HG03342 (cell line): ENCODE measurements around the gene NFIC.

ENCODE experiments used
- ATAC-seq: cut with Tn5 transposase; IDR thresholded peaks from one replicate; pipeline ENCODE4 v1.9.1; 2021; ENCODE audit warnings: mild to moderate bottlenecking, moderate library complexity; ENCODE audit not compliant: unreplicated experiment

NFIC gene

DNA sequence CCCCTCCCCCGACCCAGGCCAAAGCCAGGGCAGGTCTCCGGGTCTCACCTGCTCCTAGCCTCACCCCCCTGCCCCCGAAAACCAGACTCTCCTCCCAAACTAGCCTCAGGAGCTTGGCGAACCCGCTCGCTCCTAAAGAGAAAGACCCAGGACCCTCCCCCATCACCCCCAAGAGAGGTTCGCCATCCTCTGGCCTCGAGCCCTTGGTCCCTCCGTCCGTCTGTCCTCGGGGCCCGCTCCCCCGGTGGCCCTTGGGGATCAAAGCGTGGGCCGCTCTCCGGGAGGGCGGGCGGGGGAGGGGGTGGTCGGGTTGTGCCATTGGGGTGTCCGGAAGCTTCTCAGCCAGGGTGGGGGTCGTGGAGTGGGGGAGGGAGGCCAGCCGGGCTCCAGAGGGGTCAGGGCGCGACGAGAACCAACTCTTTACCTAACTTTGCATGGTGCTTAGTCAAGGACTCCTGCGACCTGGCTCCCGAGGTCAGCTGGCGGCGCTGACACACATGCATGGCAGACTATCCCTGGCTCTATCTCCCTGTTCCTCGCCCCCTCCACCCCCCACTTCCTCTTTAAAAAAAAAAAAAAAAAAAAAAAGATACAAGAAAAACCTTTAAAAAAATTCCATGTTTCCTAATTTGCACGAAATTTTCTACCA is 98.3 kb downstream of the NFIC start:
- ATAC-seq = no peak

DNA sequence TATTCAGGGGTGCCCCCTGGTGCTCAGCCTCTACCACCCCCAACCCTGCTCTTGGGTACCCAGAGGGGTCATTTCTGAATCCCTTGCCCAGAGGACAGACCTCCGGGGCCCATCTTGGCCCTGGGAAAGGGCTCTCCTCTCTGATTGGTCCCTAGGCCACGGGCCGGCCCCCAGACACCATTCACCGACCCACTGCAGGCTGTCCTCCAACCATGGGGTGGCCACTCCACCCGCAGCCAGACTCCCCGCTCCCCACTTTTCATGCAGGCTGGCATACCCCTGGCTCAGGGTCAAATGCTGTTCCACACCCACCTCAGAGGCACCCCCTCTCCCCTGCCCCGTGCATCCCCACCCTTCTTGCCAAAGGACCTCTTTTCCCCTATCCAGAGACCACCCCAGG is 99.2 kb downstream of the NFIC start:
- ATAC-seq = no peak

DNA sequence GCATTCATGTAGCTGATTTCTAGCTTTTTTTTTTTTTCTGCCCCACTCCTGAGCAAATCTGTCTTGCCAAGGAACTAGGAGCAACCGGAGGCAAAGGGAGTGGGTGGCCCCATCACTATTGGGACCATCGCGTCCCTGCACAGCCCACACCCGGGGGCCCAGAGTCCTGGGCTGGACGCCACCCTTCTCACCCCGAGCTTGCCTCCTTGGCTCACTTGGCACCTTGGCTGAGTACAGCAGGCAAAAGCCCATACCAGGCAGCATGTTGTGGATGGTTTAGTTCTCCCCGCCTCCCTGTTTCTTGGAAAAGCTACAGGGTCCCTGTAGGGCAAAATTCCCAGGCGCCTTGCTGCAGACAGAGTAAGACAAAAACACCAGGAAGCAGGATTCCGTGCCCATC is 100.3 kb downstream of the NFIC start:
- no peak for ATAC-seq

DNA sequence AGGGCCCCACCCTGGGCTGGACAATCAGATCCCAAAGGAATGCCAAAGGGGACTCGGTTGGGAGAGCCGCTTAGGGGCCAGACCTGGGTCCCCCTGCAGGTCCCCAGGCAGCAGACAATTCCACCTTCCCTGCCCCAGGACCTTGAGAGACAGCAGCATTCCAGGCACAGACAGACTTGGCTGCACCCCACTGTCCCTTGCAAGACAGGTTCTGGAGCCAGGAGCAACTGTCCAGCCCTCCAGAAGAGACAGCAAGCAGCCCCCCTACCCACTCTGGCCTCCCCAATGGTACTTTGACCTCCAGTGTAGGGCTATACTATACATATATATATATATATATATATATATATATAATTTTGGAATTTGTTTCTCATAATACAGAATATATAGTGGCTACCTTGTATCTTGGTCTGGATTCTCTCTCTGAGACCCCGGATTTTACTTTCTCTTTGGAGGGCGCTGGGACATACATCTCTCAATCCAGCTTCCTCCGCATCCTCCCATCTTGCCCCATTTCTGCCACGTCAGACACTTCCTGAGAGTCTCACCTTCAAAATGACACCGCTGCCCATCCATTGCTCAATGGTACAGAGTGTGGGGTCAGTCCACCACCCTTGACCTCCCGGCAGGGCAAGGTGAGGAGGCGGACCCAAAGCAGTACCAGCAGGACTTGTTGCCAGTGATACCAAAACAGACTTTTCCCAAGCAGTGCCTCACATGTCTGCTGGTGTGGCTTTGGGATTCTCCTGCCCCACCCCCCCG is 101.2 kb downstream of the NFIC start:
- ATAC-seq = no peak

DNA sequence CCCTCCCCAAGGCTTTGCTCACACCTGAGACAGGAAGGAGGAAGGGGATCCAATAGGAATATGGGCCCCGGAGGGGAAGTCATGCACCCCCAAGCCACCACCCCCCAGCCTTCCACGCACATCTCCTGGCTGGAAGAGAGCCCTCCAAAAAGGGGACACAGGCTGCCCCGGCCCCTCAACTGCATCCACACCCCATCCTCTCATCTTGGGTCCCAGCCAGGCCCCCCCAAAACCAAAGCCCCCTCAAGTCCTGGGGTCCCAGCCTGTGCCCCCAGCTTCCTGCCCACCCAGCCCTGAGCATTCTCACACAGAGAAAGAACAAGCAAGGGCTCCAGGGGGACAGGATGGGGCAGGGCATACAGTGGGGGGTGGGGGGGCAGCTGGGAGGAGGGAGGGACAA is 101.8 kb downstream of the NFIC start:
- no peak for ATAC-seq

DNA sequence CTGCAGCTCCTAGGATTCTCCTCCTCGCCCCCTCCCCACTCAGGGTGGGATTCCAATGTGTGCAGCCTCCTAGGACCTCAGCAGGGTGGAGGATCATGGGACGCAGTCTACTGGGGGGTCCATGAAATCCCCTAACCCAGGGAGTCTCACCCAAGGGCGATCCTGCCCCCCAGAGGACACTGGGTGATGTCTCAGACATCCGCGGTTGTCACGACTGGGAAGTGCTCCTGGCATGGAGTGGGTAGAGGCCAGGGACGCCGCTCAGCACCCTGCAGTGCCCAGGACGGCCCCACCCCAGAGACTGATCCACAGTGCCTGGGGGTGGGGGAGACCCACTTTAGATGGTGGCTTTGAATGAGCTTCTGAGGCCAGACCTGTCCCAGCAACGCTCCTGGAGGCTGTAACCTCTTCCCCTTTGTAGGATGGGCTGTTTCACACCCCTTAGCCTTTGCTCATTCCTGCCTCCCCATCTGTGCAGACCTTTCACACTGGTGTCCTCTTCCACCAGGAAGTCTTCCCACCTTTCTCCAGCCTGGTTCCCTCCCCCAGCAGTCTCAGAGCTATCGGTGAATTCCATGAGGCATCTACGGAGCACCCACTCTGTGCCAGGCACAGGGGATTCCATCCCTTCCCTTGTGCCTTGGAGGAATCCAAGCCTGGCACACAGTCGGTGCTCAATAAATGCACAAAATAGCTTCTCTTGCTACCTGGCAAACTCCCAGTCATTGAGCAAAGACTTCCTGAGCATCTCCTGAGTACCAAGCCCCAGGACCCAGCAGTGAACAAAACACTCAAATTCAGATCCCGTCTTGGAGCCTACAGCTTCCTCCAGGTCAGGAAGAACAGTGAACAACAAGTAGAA is 103.5 kb downstream of the NFIC start:
- no peak for ATAC-seq

DNA sequence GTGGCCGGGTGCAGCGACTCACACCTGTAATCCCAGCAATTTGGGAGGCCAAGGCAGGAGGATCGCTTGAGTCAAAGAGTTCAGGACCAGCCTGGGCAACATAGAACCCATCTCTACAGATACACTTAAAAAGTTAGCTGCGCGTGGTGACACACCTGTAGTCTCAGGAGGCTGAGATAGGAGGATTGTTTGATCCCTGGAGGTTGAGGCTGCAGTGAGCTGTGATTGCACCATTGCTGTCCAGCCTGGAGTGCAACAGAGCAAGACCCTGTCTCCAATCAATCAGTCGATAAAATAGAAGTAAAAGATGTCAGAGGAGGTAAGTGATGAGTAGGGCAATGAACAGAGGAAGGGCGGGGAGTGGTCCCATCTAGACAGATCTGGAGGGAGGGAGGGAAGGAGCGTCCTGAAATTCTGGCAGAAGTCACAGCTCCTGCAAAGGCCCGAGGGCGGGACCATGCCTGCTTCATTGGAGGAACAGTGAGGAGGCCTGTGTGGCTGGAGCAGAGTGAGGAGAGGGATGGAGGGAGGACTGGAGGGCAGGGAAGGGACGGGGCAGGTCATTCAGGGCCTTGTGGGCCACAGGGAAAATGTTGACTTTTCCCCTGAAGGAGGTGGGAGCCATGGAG is 104.2 kb downstream of the NFIC start:
- no peak for ATAC-seq

DNA sequence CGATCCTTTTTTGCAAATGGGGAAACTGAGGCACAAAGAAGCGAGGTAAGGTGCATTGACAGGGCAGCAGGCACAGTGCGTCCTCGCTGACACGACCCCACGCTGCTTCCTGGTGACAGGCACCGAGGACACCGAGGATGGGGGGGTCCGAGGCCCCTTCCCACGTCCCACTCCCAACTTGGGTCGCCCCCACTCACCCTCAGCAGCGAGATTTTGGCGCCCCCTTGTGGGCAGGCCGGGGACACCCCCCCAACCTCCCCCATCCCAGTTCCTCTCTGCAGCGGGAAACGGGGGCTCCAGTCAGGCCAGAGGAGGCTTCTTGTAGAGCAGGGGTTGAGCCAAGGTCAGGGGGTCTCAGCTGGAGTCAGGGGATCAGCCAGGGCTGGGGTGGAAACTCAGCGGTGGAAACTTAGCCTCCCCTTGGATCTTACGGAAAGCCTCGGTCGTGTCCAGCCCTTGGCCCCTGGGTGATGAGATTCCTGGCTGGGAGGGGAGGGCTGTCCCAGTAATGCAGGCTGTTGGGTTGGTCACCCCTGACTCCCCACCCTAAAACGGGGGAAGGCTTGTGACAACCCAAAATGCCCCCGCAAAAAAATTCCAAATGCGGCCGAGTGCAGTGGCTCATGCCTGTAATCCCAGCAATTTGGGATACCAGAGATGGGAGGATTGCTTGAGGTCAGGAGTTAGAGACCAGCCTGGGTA is 105.7 kb downstream of the NFIC start:
- no peak for ATAC-seq

DNA sequence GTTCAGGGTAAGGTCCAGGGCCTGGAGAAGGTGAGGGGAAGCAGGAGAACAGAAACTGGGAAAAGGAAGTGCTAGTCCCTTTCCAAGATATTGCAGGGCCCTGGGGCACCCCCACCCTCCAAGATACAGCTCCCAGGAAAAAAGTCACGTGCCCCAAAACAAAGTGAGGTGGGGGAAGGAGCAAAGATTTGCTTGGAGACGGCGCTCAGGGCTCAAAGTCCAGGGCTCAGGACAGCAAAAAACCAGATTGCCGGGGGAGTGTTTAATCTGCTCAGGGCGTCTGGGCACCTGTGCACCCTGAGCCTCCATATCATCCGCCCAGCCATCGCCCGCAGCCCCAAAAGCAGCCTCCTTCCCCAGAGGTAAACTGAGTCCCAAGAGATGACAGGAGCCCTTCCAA is 107.6 kb downstream of the NFIC start:
- no peak for ATAC-seq

DNA sequence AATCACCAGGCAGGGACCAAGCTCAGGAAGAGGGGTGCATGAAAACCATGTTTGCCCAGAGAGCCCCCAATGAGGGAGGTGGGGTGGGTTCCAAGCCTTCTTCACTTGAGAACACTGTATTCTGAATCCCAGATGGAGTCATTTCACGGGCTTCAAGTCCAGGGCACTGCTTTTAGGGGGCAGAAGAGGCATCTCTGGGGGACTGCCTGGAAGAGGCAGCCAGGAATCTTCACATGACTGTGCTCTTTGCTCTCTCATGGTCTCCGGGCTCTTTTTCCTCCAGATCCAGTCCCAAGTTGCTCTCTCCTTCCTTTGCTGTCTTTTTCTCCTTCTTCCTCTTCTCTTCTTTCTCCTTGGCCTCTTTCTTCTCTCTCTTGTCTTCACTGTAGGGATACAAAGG is 108.2 kb downstream of the NFIC start:
- no peak for ATAC-seq

DNA sequence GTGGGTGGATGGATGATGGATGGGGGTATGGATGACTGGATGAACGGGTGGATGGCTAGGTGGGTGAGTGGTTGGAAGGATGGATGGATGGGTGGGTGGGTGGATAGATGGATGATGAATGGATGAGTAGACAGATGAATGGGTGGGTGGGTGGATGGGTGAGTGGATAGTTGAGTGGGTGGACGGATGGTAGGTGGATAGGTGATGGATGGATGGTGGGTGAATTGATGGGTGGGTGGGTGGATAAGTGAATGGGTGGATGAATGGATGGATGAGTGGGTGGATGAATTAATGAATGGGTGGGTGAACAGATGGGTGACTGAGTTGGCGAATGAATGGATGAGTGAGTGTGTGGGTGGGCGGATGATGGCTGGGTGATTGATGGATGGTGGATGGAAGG is 109.1 kb downstream of the NFIC start:
- ATAC-seq = no peak

DNA sequence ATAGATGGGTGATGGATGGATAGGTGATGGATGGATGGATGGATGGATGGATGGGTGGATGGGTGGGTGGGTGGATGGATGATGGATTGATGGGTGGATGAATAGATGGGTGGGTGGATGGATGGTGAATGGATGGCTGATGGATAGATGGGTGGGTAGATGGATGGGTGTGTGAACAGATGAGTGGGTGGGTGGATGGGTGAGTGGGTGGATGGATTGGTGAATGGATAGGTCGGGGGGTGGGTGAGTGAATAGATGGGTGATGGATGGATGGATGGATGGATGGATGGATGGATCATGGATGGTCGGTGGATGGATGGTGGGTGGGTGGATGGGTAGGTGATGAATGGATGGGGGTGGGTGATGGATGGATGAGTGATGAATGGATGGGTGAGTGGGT is 110.4 kb downstream of the NFIC start:
- no peak for ATAC-seq

DNA sequence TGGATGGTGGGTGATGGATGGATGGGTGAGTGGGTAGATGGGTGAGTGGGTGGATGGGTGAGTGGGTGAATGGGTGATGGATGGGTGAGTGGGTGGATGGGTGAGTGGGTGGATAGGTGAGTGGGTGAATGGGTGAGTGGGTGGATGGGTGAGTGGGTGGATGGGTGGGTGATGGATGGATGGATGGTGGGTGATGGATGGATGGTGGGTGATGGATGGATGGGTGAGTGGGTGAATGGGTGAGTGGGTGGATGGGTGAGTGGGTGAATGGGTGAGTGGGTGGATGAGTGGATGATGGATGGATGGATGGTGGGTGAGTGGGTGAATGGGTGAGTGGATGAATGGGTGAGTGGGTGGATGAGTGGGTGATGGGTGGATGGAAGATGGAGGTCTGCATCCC is 111.1 kb downstream of the NFIC start:
- no peak for ATAC-seq

DNA sequence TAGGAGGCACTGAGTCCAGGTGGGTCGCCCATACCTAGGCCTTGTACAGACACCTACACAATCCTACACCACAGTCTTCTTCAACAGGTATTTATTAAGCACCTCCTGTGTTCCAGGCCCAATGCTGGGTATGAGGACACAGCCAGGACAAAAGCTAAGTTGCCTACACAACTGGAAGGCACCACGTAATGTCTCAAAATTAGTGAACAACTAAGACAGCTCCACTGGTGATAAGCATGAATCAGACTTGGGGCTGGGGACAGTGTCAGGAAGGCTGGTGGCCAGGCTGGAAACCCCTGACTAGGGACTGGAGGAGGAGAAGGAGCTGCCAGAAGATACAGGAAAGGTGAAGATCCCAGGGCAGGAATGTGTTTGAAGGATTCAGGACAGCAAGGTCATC is 111.6 kb downstream of the NFIC start:
- no peak for ATAC-seq

DNA sequence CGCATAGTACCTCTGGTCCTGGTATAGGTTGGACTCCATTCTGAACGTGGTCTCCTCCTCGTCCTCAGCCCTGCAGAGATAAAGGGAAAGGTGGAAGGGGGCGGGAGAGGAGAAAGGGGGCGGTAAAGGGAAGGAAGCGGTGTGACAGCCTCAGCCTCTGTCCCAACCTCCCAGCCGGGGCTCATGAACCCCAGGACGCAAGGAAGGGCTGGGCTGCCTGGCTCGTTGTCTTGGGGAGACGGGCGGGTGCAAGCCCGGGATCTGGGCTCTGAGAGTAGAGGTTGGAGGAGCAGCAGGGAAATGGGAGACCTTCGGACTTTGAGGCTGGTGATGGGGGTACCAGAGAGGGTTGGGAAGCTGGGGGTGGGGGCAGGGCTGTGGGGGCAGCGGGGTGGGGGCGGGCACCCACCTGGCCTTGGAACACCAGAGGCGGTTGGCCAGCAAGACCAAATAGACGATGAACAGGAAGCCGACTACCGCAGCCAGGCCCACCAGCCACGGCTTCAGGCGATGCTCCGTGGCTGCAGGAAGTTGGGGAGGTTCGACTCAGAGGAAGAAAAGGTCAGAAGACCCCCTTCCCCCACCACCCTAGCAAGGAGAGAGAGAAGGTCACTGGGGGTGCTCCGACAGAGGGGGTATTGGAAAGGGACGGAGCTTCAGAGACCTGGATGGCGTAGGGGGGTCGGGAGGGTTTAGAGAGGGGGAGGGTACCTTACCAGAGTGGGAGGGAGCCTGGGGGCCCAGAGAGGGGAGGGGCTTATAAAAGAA is 112.2 kb downstream of the NFIC start:
- no peak for ATAC-seq

DNA sequence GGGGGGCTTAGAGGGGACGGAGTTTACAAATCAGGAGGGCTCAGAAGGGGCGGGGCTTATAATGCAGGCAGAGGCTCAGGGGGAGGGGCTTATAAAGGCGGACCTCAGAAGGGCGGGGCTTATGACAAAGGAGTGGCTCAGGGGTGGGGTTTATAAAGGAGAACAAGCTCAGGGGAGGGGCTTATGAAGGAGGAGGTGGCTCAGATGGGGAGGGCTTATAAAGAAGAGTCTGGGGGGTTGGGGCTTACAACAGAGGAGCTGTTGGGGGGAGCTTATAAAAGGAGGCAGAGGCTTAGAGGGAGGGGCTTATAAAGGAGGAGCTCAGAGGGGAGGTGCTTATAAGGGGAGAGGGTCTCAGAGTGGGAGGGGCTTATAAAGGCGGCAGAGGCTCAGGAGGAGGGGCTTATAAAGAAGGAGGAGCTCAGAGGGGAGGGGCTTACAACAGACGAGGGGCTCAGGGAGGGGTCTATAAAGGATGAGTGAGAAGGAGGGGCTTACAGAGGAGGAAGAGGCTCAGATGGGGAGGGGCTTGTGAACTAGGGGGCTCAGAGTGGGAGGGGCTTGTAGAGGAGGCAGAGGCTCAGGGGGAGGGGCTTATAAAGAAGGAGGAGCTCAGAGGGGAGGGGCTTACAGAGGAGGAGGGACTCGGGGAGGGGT is 112.9 kb downstream of the NFIC start:
- ATAC-seq = no peak

DNA sequence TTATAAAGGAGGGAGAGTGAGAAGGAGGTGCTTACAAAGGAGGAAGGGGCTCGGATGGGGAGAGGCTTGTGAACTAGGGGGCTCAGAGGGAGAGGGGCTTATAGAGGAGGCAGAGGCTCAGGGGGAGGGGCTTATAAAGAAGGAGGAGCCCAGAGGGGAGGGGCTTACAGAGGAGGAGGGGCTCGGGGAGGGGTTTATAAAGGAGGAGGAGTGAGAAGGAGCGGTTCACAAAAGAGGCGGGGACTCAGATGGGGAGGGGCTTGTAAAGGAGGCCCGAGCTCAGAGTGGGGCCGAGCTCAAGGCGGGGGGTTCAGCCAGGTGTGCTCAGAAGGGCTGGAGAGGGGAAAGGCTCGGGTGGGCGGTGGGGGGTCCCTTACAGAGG is 113.4 kb downstream of the NFIC start:
- no peak for ATAC-seq

DNA sequence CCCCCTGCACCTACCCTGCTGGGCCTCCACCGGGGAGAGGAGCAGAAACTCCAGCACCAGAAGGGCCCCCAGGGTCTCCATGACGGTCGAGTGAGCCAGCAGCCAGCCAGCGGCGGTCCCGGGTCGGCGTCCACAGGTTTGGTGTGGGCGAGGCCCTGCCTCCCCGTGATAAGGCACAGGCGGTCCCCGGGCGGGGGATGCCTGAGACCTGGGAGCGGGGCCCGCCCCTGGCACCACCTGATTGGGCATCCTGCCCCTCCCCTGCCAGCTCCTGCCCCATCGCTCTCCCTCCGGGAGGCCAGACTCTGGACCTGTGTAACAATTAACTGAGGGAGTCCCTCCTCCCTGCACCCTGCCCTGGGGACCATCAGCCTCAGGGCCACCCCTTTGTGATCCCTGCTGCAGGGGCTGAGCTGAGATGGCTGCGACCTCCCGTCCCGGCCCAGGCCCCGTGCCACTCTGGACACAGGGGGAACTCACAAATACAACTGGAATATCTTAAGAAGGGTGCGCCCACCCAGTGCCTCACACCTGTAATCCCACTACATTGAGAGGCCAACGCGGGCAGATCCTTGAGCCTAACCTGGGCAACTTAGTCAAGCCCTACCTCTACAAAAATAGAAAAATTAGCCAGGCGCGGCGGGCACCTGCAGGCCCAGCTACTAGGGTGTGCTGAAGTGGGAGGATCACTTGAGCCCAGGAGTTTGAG is 114.2 kb downstream of the NFIC start, which contains the start of gene SMIM24:
Gene SMIM24 (minus strand): TSS at position 143 of the 709 bp plus-strand sequence. CDS start 62 bp downstream, at position 81.
- ATAC-seq = no peak
